Measurements from ENCODE around the gene PRR14. TPM values are rescaled to one million over a fixed set of nuclear protein-coding genes. Genes with fewer than 3 reads are reported as not detected.

PRR14 gene
- total RNA-seq, 1 donor from 2014 or later = 79.6 TPM

DNA sequence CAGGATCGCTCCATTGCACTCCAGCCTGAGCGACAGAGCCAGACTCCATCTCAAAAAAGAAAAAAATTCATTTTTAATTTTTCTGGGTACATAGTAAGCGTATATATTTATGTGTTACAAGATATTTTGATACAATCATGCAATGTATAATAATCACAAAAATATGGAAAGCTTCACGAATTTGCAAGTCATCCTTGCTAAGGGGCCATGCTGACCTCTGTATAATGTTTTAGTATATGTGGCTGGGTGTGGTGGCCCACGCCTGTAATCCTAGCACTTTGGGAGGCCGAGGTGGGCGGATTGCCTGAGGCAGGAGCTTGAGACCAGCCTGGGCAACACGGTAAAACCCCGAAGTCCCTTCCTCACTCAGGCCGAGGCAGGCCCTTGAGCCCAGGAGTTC lies 24.4 kb downstream of the PRR14 start:
- Mint-ChIP-seq H3K9me3 (ENCODE audit: unreplicated experiment) (peaks cover 4% of the 10 kb centered on the region), H3K36me3 (ENCODE audit: unreplicated experiment) (no peaks in the 10 kb centered on the region), H3K4me3 (ENCODE audit: unreplicated experiment) (no peak overlapping the region), H3K4me1 (ENCODE audit: low read depth, unreplicated experiment) (no peaks in the 10 kb centered on the region), H3K27me3 (ENCODE audit: unreplicated experiment) (peaks cover 19% of the 10 kb centered on the region), H3K27ac (ENCODE audit: unreplicated experiment) (no peak overlapping the region)
- no peak for DNase-seq
- TF ChIP-seq, protein P1, sequence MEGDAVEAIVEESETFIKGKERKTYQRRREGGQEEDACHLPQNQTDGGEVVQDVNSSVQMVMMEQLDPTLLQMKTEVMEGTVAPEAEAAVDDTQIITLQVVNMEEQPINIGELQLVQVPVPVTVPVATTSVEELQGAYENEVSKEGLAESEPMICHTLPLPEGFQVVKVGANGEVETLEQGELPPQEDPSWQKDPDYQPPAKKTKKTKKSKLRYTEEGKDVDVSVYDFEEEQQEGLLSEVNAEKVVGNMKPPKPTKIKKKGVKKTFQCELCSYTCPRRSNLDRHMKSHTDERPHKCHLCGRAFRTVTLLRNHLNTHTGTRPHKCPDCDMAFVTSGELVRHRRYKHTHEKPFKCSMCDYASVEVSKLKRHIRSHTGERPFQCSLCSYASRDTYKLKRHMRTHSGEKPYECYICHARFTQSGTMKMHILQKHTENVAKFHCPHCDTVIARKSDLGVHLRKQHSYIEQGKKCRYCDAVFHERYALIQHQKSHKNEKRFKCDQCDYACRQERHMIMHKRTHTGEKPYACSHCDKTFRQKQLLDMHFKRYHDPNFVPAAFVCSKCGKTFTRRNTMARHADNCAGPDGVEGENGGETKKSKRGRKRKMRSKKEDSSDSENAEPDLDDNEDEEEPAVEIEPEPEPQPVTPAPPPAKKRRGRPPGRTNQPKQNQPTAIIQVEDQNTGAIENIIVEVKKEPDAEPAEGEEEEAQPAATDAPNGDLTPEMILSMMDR (IDR thresholded peaks at IDR 0.05; ENCODE audit: partially characterized antibody, unreplicated experiment) = no peak

DNA sequence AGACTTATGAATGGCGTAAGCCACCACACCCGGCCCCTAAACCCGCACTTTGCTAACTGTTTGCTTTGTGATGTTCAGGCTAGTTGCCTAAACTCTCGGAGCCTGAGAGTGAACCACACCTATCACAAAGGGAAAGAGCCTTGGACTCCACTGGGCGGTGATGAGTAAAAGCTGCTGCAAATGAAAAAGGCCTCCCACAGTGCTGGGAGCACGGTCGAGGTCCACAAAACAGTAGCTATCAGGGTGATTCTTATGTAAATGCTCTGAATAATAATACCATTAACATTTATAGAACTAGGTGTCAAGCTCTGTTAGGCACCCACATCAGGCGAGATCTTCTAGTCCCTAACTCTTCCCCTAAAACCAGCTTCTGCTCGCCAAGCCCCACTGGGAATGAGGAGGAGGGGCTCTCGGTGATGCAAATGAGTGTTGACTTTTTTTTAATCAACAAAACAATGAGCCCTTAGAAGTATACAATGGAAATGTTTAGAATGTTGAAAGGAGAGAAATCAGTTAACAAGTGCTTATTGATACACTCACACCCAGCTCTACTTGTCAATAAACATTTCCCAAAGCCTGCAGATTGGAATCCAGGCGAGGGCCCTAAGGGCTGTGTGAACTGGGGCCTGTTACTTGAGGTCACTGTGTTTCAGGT lies 27.3 kb downstream of the PRR14 start:
- Mint-ChIP-seq H3K9me3 (ENCODE audit: unreplicated experiment) (peaks cover 7% of the 10 kb centered on the region), H3K27me3 (ENCODE audit: unreplicated experiment) (peaks cover 24% of the 10 kb centered on the region), H3K4me3 (ENCODE audit: unreplicated experiment) (no peak overlapping the region), H3K36me3 (ENCODE audit: unreplicated experiment) (no peaks in the 10 kb centered on the region), H3K4me1 (ENCODE audit: low read depth, unreplicated experiment) (no peaks in the 10 kb centered on the region), H3K27ac (ENCODE audit: unreplicated experiment) (no peak overlapping the region)
- TF ChIP-seq, protein P1 (IDR thresholded peaks at IDR 0.05; ENCODE audit: partially characterized antibody, unreplicated experiment) = no peak
- no peak for DNase-seq

DNA sequence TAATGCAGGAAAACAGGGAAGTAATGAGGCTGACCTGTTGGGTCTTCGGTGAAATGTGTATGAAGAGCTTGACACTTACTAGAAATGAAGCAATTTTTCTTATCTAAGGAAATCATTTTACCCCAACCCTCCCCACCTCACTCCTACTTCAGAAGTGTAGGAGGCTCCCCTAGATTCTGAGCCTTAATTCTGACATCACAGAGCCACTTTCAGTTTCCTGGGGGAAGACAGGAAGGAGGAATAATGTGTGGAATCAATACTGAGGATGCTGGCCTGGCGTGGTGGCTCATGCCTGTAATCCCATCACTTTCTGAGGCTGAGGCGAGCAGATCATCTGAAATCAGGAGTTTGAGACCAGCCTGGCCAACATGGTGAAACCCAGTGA lies 27.8 kb downstream of the PRR14 start:
- no peak overlapping the region for H3K4me3 Mint-ChIP-seq (ENCODE audit: unreplicated experiment)
- H3K36me3 Mint-ChIP-seq (ENCODE audit: unreplicated experiment) = no peaks in the 10 kb centered on the region
- peaks cover 7% of the 10 kb centered on the region for H3K9me3 Mint-ChIP-seq (ENCODE audit: unreplicated experiment)
- no peak for DNase-seq
- TF ChIP-seq, protein P1 (IDR thresholded peaks at IDR 0.05; ENCODE audit: partially characterized antibody, unreplicated experiment) = no peak
- no peaks in the 10 kb centered on the region for H3K4me1 Mint-ChIP-seq (ENCODE audit: low read depth, unreplicated experiment)
- no peak overlapping the region for H3K27ac Mint-ChIP-seq (ENCODE audit: unreplicated experiment)
- H3K27me3 Mint-ChIP-seq (ENCODE audit: unreplicated experiment) = peaks cover 24% of the 10 kb centered on the region

DNA sequence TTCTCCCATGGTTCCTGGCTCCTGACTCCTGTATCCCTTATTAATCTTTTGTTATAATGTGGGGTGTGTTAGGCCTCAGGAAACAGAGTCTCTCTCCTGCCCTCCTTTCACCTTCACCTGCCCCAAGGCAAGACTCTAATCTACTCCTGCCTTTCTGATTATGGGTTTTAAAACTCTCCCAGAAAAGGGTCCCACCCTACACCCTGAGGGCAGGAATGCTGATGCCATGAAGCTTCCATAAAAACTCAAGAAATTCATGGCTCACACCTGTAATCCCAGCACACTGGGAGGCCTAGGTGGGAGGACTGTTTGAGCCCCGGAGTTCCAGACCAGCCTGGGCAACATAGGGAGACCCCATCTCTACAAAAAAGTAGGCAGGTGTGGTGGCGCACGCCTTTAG lies 29.6 kb downstream of the PRR14 start:
- Mint-ChIP-seq H3K9me3 (ENCODE audit: unreplicated experiment) (peaks cover 7% of the 10 kb centered on the region), H3K27me3 (ENCODE audit: unreplicated experiment) (peaks cover 21% of the 10 kb centered on the region), H3K36me3 (ENCODE audit: unreplicated experiment) (no peaks in the 10 kb centered on the region), H3K4me3 (ENCODE audit: unreplicated experiment) (no peak overlapping the region), H3K27ac (ENCODE audit: unreplicated experiment) (no peak overlapping the region), H3K4me1 (ENCODE audit: low read depth, unreplicated experiment) (no peaks in the 10 kb centered on the region)
- no peak for DNase-seq
- TF ChIP-seq, protein P1 (IDR thresholded peaks at IDR 0.05; ENCODE audit: partially characterized antibody, unreplicated experiment) = no peak

DNA sequence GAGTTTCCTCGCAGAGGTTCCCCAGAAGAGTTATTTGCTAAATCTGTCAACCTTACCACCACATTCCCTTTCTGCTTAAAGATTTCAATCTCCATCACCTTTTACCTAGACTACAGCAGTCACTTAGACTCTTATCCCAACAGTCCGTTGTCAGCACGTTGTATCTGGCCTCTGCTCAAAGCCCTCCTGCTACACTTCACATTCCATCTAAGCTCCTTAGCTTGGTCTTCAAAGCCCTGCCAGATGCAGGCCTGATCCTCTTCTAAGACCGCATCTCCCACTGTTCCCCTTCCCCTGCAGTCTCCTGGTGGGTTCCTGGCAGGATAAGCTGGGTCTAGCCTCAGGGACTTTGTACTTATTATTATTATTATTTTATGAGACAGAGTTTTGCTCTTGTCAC lies 37.9 kb downstream of the PRR14 start:
- Mint-ChIP-seq H3K36me3 (ENCODE audit: unreplicated experiment) (no peaks in the 10 kb centered on the region), H3K4me1 (ENCODE audit: low read depth, unreplicated experiment) (peaks cover 3% of the 10 kb centered on the region), H3K27ac (ENCODE audit: unreplicated experiment) (no peak overlapping the region), H3K9me3 (ENCODE audit: unreplicated experiment) (no peaks in the 10 kb centered on the region), H3K4me3 (ENCODE audit: unreplicated experiment) (no peak overlapping the region), H3K27me3 (ENCODE audit: unreplicated experiment) (peaks cover 16% of the 10 kb centered on the region)
- no peak for DNase-seq
- TF ChIP-seq, protein P1 (IDR thresholded peaks at IDR 0.05; ENCODE audit: partially characterized antibody, unreplicated experiment) = no peak

Measured in glutamatergic neuron (in vitro differentiated cells).